Measurements from ENCODE around the gene PLSCR4.
"Not testable (repeated sequence)": the region's sequence is repeated elsewhere in the genome, so short reads cannot be mapped to it uniquely, and the experiment has no call there.

The PLSCR4 gene, protein sequence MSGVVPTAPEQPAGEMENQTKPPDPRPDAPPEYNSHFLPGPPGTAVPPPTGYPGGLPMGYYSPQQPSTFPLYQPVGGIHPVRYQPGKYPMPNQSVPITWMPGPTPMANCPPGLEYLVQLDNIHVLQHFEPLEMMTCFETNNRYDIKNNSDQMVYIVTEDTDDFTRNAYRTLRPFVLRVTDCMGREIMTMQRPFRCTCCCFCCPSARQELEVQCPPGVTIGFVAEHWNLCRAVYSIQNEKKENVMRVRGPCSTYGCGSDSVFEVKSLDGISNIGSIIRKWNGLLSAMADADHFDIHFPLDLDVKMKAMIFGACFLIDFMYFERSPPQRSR

GRCh38 chr3:146250449-146251382 is at the start of gene PLSCR4:
Gene PLSCR4 (minus strand): TSS chr3:146251105. CDS start chr3:146222071, 29,034 bp downstream.
- no peak for DNase-seq

DNA sequence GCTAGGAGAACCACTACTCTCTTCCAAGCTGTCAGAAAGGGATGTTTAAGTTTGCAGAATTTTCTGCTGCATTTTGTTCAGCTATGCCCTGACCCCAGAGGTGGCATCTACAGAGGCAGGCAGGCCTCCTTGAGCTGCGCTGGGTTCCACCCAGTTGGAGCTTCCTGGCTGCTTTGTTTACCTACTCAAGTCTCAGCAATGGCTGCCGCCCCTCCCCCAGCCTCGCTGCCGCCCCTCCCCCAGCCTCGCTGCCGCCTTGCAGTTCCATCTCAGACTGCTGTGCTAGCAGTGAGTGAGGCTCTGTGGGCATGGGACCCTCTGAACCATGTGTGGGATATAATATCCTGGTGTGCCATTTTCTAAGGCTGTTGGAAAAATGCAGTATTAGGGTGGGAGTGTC is 42.5 kb upstream of the PLSCR4 start:
- not testable (repeated sequence) for DNase-seq

- DNase-seq: no peak
Observed at GRCh38 chr3:146283781-146284445, 33.0 kb upstream of the PLSCR4 start.

GRCh38 chr3:146280864-146281263 is 30.0 kb upstream of the PLSCR4 start:
- DNase-seq: no peak

DNA sequence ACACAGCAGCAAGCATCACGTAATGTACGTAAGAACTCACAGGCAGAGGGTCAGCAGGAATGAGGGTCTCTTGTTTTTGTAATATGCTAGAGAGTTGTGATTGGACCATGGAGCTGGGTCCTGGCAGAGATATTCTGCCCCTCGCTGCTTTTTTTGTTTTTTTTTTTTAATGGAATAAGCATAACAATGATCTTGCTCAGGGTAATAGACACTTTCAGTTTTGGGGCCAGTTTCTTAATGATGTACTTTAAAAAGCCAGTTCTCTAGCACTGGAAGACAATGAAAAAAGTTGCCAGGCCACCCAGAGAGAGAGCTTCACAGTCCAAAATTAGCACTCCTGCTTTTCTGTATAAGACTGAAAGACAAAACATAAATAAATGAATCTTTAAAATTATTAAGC is 29.0 kb upstream of the PLSCR4 start:
- DNase-seq: no peak

- DNase-seq: no peak
Observed at GRCh38 chr3:146279013-146279412, 28.1 kb upstream of the PLSCR4 start.

GRCh38 chr3:146277953-146278631 is 27.2 kb upstream of the PLSCR4 start:
- DNase-seq: no peak

DNA sequence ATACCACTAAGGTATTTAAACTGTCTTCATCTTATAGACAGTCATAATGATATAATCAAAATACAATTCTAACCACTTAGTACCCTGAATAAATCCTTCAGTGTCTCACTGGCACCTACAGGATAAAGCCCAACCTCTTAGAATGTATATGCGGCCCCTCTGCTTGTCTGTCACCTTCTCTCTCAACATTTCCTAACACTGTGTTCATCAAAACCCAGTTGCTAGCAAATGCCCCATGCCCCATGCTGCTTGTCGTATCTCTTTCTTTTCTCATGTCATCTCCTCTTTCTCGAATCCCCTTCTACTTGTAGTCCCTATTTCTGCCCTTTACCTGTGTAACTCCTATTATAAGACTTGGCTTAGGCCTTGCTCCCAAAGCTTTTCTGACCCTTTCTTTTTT is 24.6 kb upstream of the PLSCR4 start:
- no peak for DNase-seq

- DNase-seq: no peak
Observed at GRCh38 chr3:146274833-146275232, 23.9 kb upstream of the PLSCR4 start.

GRCh38 chr3:146273721-146274407 is 23.0 kb upstream of the PLSCR4 start:
- no peak for DNase-seq

GRCh38 chr3:146271180-146271579 is 20.3 kb upstream of the PLSCR4 start:
- DNase-seq: no peak

DNA sequence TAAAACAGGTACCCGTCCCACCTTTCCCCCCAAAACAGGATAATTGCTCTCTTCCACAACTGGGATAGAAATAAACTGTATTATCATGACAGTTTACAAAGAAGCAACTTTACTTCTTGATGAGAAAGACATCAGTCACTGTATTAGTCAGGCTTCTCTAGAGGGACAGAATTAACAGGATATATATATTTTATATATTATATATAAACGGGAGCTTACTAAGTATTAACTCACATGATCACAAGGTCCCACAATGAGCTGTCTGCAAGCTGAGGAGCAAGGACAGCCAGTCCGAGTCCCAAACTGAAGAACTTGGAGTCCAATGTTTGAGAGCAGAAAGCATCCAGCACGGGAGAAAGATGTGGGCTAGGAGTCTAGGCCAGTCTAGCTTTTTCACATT is 18.4 kb upstream of the PLSCR4 start:
- DNase-seq: no peak

DNA sequence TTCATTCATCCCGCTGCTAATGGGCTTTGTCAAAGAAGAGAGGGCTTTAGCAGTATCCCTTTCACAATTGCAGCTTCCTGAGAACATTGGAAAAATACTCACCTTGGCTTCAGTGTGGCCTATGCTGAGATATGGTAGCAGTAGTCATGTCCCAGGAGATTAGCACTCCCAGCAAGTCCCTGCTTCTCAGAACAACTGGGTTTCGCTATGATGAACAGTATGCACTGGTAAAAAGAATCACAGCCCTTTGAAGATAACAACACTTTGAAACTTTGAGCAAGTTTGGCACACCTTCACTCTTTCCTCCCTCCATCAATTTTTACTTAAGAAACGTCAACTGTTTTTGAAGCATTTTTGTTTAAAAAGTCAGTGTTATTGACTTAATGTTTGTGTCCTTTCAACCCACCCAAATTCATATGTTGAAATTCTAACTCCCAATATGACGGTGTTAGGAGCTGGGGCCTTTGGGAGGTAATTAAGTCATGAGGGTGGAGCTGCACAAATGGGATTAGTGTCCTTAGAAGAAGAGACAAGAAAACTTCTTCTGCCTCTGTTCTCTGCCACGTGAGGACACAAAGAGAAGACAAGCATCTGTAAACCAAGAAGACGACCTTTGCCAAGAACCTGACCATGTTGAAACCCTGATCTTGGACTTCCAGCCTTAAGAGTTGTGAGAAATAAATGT is 17.8 kb upstream of the PLSCR4 start:
- DNase-seq: no peak

DNA sequence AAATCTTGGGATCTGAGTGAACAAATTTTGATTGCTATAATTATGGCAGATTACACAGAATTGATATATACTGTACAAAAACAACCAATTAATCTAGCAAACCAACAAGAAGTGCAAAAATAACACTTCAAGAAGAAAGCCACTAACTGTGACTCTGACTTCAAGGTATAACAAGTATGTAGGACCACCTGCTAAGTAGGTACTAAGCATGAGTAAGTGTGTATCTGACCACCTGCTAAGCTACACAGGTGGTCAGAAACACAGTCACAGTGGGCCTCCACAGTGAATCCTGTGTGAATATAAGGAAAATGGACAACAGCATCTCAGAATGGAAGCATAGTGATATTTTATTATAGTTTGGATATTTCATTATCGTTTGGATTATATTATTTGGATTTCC is 14.8 kb upstream of the PLSCR4 start:
- no peak for DNase-seq

DNA sequence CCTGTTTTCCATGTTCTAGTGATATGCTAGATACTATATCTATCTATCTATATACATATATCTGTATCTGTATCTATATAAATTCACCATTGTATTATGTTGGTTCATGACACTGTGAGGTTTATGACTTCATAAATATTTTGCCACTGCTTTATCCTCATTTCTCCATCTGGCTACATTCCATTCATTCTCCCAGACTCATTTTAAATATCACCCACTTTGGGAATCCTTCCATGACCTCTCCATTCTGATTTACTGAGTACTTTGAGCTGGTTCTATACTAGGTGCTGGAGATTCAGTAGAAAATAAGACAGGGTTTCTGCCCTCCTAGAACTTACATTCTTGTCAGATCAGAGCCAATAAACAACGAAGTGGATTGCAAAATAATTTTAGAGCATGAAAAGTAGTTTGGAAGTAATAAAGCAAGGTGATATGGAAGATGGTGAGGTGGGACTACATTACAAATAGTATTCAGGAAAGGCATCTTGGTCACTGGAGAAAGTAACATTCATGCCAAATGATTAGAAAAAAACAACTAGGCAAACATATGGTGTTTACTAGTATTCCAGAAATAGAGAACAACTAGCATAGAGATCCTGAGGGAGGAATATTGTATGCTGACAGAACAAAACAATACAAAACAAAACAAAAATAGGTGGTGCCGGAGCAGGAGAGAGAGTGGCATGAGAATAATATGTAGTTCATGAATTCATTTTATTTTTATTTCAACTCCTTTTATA is 11.6 kb upstream of the PLSCR4 start:
- no peak for DNase-seq

DNA sequence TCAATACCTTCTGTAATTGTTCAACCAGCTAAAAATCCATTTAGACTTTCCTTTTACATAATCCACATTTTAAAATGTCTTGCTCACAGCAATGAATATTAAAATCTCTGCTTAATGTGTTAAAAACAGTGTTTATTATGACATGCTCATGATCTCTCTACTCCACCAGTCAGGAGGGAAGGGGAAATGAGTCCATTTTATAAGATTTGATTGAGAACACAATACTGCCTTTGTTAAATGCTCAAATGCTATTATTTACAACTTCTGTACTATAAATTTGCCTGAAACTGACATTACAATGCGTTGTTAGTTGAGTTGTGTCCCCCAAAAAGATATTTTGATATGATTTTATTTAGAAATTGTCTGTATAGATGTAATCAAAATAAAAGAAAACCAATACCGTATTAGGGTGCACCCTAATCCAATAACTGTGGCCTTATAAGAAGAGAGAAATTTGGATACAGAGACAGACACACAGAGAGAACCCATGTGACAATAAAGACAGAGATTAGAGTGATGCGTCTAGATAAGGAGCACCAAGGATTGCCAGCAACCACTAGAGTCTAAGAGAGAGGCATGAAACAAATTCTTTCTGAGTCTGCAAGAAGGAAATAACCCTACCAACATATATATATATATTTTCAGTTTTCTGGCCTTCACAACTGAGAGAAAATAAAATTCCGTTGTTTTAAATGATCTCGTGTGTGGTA is 9.1 kb upstream of the PLSCR4 start:
- DNase-seq: no peak

DNA sequence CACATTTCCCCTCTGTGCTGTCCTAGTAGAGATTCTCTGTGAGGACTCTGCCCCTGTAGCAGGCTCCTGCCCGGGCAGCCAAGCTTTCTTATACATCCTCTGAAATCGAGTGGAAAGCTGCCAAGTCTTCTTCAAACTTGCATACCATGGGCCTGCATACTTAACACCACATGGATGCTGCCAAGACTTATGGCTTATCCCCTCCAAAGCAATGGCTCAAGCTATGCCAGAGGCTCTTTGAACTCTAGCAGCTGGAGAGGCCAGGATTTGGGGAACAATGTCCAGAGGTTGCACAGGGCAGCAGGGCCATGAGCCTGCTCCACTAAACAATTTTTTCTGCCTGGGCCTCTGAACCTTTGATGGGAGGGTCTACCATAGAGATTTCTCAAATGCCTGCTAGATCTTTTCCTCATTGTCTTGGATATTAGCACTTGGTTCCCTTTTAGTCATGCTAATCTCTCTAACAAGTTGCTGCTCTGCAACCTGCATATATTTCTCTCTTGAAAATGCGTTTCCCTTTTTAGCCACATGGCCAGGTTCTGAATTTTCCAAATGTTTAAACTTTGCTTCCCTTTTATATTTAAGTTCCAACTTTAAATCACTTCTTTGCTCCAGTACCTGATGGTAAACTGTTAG is 6.1 kb upstream of the PLSCR4 start:
- DNase-seq: no peak

DNA sequence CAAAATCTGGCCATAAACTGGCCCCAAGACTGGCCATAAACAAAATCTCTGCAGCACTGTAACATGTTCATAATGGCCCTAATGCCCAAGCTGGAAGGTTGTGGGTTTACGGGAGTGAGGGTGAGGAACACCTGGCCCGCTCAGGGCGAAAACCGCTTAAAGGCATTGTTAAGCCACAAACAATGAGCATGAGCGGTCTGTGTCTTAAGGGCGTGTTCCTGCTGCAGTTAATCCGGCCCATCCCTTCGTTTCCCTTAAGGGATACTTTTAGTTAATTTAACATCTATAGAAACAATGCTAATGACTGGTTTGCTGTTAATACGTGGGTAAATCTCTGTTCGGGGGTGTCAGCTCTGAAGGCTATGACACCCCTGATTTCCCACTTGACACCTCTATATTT is 1.5 kb upstream of the PLSCR4 start:
- DNase-seq: not testable (repeated sequence)

- no peak for DNase-seq
Observed at GRCh38 chr3:146249921-146250320, 984 bp downstream of the PLSCR4 start.

DNA sequence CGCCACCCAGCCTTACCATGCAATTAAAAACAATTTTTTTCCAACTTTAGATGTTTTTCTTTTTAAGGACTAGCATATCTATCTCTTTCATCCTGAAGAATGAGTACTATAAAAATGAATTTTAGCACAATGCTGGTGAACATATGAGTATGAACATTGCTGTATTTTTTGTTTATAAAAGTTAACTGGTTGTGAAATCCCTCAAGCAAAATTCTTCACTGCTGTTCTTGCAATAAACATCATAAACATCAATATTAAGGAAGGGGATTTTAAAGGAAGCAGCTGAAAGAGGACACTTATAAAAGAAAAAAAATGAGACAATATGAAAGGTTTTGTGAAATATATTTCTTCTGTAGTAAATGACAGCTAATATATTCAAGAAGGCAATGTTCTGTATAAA is 3.0 kb downstream of the PLSCR4 start:
- no peak for DNase-seq
